ENCODE results near the gene SLC4A4. TPM values are rescaled to one million over a fixed set of nuclear protein-coding genes. Genes with fewer than 3 reads are reported as not detected.

The SLC4A4 gene
- total RNA-seq, 1 experiment from 2014 or later, result 0.92 TPM

GRCh38 chr4:71518283-71518989 is 179.6 kb downstream of the SLC4A4 start:
- no peak for DNase-seq
- Histone ChIP-seq H2BK20ac (ENCODE audit: low read depth, low read length, poor library complexity, severe bottlenecking) (no peak overlapping the region), H3K14ac (ENCODE audit: insufficient read depth, low read length) (no peak overlapping the region; the same call in 1 of the 2 replicates), H3K18ac (ENCODE audit: insufficient read length, low read depth, low read length) (no peak overlapping the region), H3K4me1 (ENCODE audit: insufficient read depth, low read length) (no peaks in the 10 kb centered on the region), H3K4ac (ENCODE audit: low read depth, low read length) (no peak overlapping the region), H3K4me2 (ENCODE audit: insufficient read depth, insufficient read length, low read length) (no peak overlapping the region), H3K23me2 (ENCODE audit: insufficient read length, low read depth, low read length, poor library complexity, severe bottlenecking) (no peaks in the 10 kb centered on the region), H3K56ac (ENCODE audit: insufficient read length, low read depth, low read length) (no peak overlapping the region), H4K91ac (ENCODE audit: insufficient read length, low read depth, low read length) (no peak overlapping the region), H4K8ac (replicated peaks; ENCODE audit: insufficient read length, low read depth, low read length) (no peak overlapping the region), H3K27ac (ENCODE audit: insufficient read length, low read depth, low read length) (no peak overlapping the region), H3K23ac (ENCODE audit: insufficient read length, low read depth, low read length) (no peak overlapping the region), H3K9me3 (ENCODE audit: control insufficient read depth, low read depth, low read length) (no peaks in the 10 kb centered on the region), H4K20me1 (ENCODE audit: control insufficient read depth, insufficient read depth, insufficient read length) (no peaks in the 10 kb centered on the region), H2BK120ac (ENCODE audit: low read depth, low read length, poor library complexity, severe bottlenecking) (no peak overlapping the region), H2BK12ac (ENCODE audit: insufficient read length, low read depth, low read length) (no peak overlapping the region), H2BK5ac (ENCODE audit: insufficient read length, low read length) (no peak overlapping the region), H3K79me2 (ENCODE audit: insufficient read depth, low read length) (no peaks in the 10 kb centered on the region), H3K9ac (ENCODE audit: extremely low read depth, insufficient read length, low read length) (no peak overlapping the region), H3T11ph (ENCODE audit: low read length) (no peak overlapping the region), H2AK5ac (ENCODE audit: insufficient read length, low read length) (no peak overlapping the region), H4K5ac (ENCODE audit: insufficient read length, low read depth, low read length) (no peak overlapping the region), H3K79me1 (ENCODE audit: insufficient read depth, low read depth, low read length, poor library complexity, severe bottlenecking) (no peaks in the 10 kb centered on the region), H2AFZ (ENCODE audit: low read length) (no peak overlapping the region), H2BK15ac (ENCODE audit: low read depth, low read length) (no peak overlapping the region), H3K27me3 (ENCODE audit: insufficient read depth, low read length) (no peaks in the 10 kb centered on the region)
- Mint-ChIP-seq H3K9me3 (peaks cover 0 to 4% of the 10 kb centered on the region in 2 experiments; a peak in 1 of 5 replicates), H3K4me3 (no peak overlapping the region), H3K27me3 (ENCODE audit: low read depth) (no peaks in the 10 kb centered on the region), H3K27ac (peak overlapping the region in 1 of 3 experiments; percentile 21; a peak in 1 of 7 replicates), H3K4me1 (no peaks in the 10 kb centered on the region), H3K36me3 (ENCODE audit: insufficient read depth in 1 of 3, low read depth in 3 of 3) (peaks cover 0 to 5% (median 0%) of the 10 kb centered on the region in 3 experiments; a peak in 1 of 7 replicates)
- TF ChIP-seq CTCF (conservative IDR thresholded peaks at IDR 0.05), result no peak
- WGBS (ENCODE audit: extremely low coverage, insufficient read length, low lambda C conversion rate), result no CpG with 5 or more reads among the region's 2 CpGs

All from H9 (cell line).